Stimulated activated naive CD8-positive, alpha-beta T cell treated with anti-CD3 and anti-CD28 coated beads, Interleukin-15, amount 100 ng/mL, for 72 hours (primary cell): ENCODE data around the gene POLR2F.

ENCODE experiments used
- ATAC-seq: fragments of 150-1000 bp; cut with Tn5 transposase; 2 replicates; pipeline ENCODE4 v1.10.0; 2021; ENCODE audit warnings: mild to moderate bottlenecking, moderate library complexity
- DNase-seq, 2 donors: peaks; one replicate each; pipeline ENCODE4 v3.0.0; 2021 to 2022
- H3K27ac Mint-ChIP-seq, 2 donors: one replicate each; pipeline ENCODE4 v1.8.0; 2022; ENCODE audit warnings: mild to moderate bottlenecking in 2 of 2, mixed read lengths in 2 of 2, moderate library complexity in 2 of 2
- H3K27me3 Mint-ChIP-seq: one replicate; pipeline ENCODE4 v1.8.0; 2022; ENCODE audit warnings: mixed read lengths
- H3K4me1 Mint-ChIP-seq: one replicate; pipeline ENCODE4 v1.8.0; 2022; ENCODE audit warnings: mild to moderate bottlenecking, mixed read lengths
- H3K4me3 Mint-ChIP-seq, 2 donors: one replicate each; pipeline ENCODE4 v1.8.0; 2022; ENCODE audit warnings: mild to moderate bottlenecking in 2 of 2, mixed read lengths in 2 of 2, moderate library complexity in 1 of 2
- H3K9me3 Mint-ChIP-seq, 2 donors: one replicate each; pipeline ENCODE4 v1.8.0; 2022; ENCODE audit warnings: mixed read lengths in 2 of 2

POLR2F gene

GRCh38 chr22:37995460-37995859 lies 42.0 kb downstream of the POLR2F start:
- no peak overlapping the region for H3K4me3 Mint-ChIP-seq
- H3K27me3 Mint-ChIP-seq, result no peaks in the 10 kb centered on the region
- DNase-seq, result no peak
- peaks cover 14% of the 10 kb centered on the region for H3K4me1 Mint-ChIP-seq
- ATAC-seq, result no peak
- no peaks in the 10 kb centered on the region for H3K9me3 Mint-ChIP-seq
- H3K27ac Mint-ChIP-seq, result peak overlapping the region; percentile 80 to 89

DNA sequence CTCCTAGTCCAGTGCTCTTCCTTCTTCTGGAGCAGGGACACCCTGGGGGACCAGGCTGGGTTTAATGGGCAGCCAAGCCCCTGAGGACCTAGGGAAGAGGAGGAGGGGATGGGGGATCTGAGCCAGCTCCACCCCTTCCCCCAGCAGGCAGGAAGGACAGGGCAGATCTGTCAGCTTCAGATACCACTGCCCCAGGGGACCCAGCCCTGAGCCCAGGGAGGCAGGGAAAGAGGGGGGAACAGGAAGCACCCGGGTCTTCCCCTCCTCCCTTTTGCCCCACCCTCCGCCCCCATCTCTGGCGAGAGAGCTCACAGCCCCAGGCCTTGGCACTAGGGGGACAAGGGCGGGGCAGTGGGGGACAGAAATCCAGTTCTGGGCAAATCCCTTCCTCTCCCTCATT lies 42.6 kb downstream of the POLR2F start:
- H3K27me3 Mint-ChIP-seq, result no peaks in the 10 kb centered on the region
- peak; percentile 39 for ATAC-seq
- H3K27ac Mint-ChIP-seq, result peak overlapping the region; percentile 80 to 89
- peaks cover 14% of the 10 kb centered on the region for H3K4me1 Mint-ChIP-seq
- no peak overlapping the region for H3K4me3 Mint-ChIP-seq
- no peaks in the 10 kb centered on the region for H3K9me3 Mint-ChIP-seq
- DNase-seq, result no peak

- H3K9me3 Mint-ChIP-seq, result no peaks in the 10 kb centered on the region
Observed at GRCh38 chr22:37996515-37997246, 43.2 kb downstream of the POLR2F start.

GRCh38 chr22:37998543-37998942 lies 45.0 kb downstream of the POLR2F start:
- H3K27me3 Mint-ChIP-seq, result no peaks in the 10 kb centered on the region

More at GRCh38 chr22:37996515-37997246, 43.2 kb downstream of the POLR2F start:
- H3K4me3 Mint-ChIP-seq, result no peak overlapping the region
- DNase-seq, result no peak
- peak overlapping the region in 1 of 2 donors; percentile 73 for H3K27ac Mint-ChIP-seq
- ATAC-seq, result peak; percentile 12
- H3K27me3 Mint-ChIP-seq, result no peaks in the 10 kb centered on the region
- peaks cover 14% of the 10 kb centered on the region for H3K4me1 Mint-ChIP-seq

DNA sequence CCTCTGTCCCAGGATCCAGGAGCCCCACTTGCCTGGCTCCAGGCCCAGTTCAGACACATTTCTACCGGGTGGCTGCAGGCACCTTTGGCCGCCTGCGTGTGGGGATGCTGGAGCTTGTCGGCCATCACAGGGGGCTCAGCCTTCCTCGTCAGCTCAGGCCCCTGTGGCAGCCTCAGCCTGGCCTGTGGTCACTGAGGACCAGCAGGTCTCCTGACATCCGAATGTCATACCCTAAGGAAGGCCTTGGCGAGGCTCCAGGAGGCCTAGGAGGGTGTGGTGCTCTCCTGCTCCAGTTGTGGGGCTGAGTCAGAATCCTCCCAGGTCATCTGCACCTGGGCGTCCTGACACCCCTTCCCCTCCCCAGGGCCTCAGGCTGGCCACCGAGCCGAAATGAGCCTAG lies 45.7 kb downstream of the POLR2F start:
- DNase-seq (no peak), ATAC-seq (no peak)
- Mint-ChIP-seq H3K27ac (peak overlapping the region in 1 of 2 donors; percentile 74), H3K4me1 (peaks cover 14% of the 10 kb centered on the region), H3K9me3 (no peaks in the 10 kb centered on the region), H3K27me3 (no peaks in the 10 kb centered on the region), H3K4me3 (no peak overlapping the region)

More at GRCh38 chr22:37998543-37998942, 45.0 kb downstream of the POLR2F start:
- Mint-ChIP-seq H3K27ac (peak overlapping the region in 1 of 2 donors; percentile 79), H3K4me3 (no peak overlapping the region), H3K9me3 (no peaks in the 10 kb centered on the region), H3K4me1 (peaks cover 14% of the 10 kb centered on the region)
- DNase-seq (no peak), ATAC-seq (no peak)

DNA sequence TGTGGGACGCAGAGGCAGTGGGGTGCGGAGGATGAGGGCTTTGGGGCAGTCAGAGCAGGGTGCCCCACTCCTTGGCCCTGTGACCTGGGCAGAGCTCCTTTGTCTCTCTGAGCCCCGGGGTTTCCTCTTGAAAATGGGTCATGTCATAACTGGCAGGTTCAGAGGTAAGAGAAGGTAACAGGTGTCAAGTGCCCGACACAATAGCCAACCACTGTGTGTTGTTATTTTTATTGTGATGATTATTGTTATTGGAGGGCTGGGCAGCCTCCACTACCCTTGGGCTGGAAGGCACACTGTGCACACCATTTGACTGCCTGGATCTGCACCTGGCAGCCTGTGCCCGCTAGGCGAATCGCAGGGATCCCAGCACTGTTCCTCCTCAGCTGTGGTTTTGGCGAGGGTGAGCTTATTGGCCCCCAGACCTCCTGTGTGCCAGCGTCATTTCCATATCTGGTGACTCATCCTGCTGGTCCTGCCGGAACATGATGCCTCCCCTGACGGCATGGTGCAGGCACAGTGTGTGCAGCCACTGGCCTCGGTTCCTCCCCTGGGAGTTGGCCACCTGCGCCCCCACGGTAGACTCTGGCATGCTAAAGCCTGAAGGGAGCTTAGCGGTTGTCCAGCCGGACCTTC lies 46.3 kb downstream of the POLR2F start:
- no peak for ATAC-seq

GRCh38 chr22:38005943-38006342 lies 52.4 kb downstream of the POLR2F start:
- Mint-ChIP-seq H3K9me3 (no peaks in the 10 kb centered on the region), H3K27me3 (no peaks in the 10 kb centered on the region), H3K27ac (peak overlapping the region in 1 of 2 donors; percentile 53), H3K4me3 (no peak overlapping the region), H3K4me1 (peaks cover 8% of the 10 kb centered on the region)
- ATAC-seq, result no peak
- no peak for DNase-seq

More for the DNA sequence above, 46.3 kb downstream of the POLR2F start:
- H3K4me3 Mint-ChIP-seq, result no peak overlapping the region
- no peaks in the 10 kb centered on the region for H3K9me3 Mint-ChIP-seq
- peak overlapping the region in 1 of 2 donors; percentile 45 for H3K27ac Mint-ChIP-seq
- peaks cover 14% of the 10 kb centered on the region for H3K4me1 Mint-ChIP-seq
- no peak for DNase-seq
- H3K27me3 Mint-ChIP-seq, result no peaks in the 10 kb centered on the region

- DNase-seq (no peak), ATAC-seq (no peak)
- Mint-ChIP-seq H3K4me3 (no peak overlapping the region), H3K9me3 (no peaks in the 10 kb centered on the region), H3K27ac (no peak overlapping the region), H3K27me3 (no peaks in the 10 kb centered on the region), H3K4me1 (peaks cover 8% of the 10 kb centered on the region)
Observed at GRCh38 chr22:38006906-38007305, 53.4 kb downstream of the POLR2F start.

DNA sequence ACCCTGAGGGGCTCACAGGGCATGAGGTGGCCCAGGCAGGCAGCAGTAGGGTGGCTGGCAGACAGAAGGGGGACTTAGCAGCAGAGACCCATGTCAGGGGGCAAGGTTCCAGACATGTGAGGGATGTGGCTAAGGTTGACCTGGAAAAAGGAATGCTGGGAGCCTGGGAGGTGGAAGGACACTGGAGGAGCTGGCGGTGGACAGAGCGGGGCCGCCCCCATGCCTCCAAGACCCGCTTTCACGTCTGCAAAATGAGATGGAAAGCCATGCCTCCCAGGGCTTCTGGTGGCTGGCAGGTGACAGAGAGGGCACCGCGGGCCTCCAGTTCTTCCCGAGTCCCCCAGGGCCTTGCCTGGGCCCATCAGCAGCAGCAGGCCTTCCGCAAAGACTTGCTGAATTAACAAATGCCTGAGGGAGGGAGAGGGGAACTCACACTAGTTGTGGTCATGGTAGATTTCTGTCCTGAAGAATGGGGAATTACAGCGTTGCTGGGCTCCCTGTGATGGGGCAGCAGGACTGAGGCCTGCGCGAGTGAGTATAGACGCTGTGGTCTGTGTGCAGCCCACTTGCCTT lies 53.9 kb downstream of the POLR2F start:
- ATAC-seq (no peak), DNase-seq (no peak)
- peaks cover 8% of the 10 kb centered on the region for H3K4me1 Mint-ChIP-seq
- H3K9me3 Mint-ChIP-seq, result no peaks in the 10 kb centered on the region
- no peaks in the 10 kb centered on the region for H3K27me3 Mint-ChIP-seq
- no peak overlapping the region for H3K4me3 Mint-ChIP-seq
- no peak overlapping the region for H3K27ac Mint-ChIP-seq

DNA sequence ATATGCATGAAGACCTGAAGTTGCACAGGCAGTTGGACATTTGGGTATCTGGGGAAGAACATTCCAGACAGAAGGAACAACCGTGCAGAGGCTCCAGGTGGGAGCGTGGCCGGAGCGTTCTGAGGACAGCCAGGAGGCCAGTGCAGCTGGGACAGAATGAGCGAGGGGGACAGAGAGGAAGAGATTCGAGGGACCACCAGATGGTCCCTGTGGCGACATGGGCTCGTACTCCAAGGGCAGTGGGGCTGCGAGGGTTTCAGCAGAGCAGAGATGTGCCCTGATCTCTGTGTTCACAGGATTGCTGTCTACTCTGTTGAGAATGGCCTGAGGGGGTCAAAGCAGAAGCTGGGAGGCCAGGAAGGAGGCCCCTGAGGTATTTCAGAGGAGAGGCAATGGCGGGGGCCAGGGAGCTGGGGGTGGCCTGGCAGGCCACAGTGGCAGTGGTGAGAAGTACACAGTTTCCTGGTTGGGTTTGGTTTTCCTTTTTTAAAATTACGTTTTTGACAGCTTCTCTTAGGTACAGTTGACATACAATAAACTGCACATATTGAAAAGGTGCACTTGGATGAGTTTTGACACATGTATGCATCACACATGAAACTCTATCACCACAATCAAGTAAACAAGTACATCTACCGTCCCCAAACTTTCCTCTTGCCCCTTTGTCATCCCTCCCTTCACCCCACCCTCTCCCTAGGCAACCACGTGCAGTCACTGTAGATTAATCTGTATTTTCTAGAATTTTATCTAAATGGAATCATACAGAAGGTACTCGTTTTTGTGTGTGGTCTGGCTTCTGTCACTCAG lies 55.7 kb downstream of the POLR2F start:
- ATAC-seq (no peak), DNase-seq (no peak)
- Mint-ChIP-seq H3K9me3 (no peaks in the 10 kb centered on the region), H3K4me1 (peaks cover 8% of the 10 kb centered on the region), H3K27me3 (no peaks in the 10 kb centered on the region), H3K27ac (no peak overlapping the region), H3K4me3 (no peak overlapping the region)

GRCh38 chr22:38012604-38013072 lies 59.1 kb downstream of the POLR2F start:
- no peak overlapping the region for H3K27ac Mint-ChIP-seq
- no peak overlapping the region for H3K4me3 Mint-ChIP-seq
- H3K4me1 Mint-ChIP-seq, result peaks cover 8% of the 10 kb centered on the region
- ATAC-seq, result no peak
- H3K9me3 Mint-ChIP-seq, result no peaks in the 10 kb centered on the region
- no peak for DNase-seq
- no peaks in the 10 kb centered on the region for H3K27me3 Mint-ChIP-seq

- H3K9me3 Mint-ChIP-seq, result no peaks in the 10 kb centered on the region
- H3K4me1 Mint-ChIP-seq, result peaks cover 3% of the 10 kb centered on the region
- no peak overlapping the region for H3K4me3 Mint-ChIP-seq
- ATAC-seq (no peak), DNase-seq (no peak)
- H3K27me3 Mint-ChIP-seq, result no peaks in the 10 kb centered on the region
- no peak overlapping the region for H3K27ac Mint-ChIP-seq
Observed at GRCh38 chr22:38014083-38014482, 60.6 kb downstream of the POLR2F start.

GRCh38 chr22:38016182-38017151 lies 63.0 kb downstream of the POLR2F start:
- no peak for ATAC-seq
- Mint-ChIP-seq H3K27ac (no peak overlapping the region), H3K27me3 (no peaks in the 10 kb centered on the region), H3K9me3 (no peaks in the 10 kb centered on the region), H3K4me3 (no peak overlapping the region), H3K4me1 (no peaks in the 10 kb centered on the region)
- DNase-seq, result no peak

- no peak overlapping the region for H3K27ac Mint-ChIP-seq
- no peaks in the 10 kb centered on the region for H3K4me1 Mint-ChIP-seq
- H3K4me3 Mint-ChIP-seq, result no peak overlapping the region
- H3K27me3 Mint-ChIP-seq, result no peaks in the 10 kb centered on the region
- H3K9me3 Mint-ChIP-seq, result no peaks in the 10 kb centered on the region
- no peak for DNase-seq
- ATAC-seq, result no peak
Observed at GRCh38 chr22:38017272-38017920, 63.9 kb downstream of the POLR2F start.
